Measurements from ENCODE around the gene PWWP2A.
"Not testable (repeated sequence)": the region's sequence is repeated elsewhere in the genome, so short reads cannot be mapped to it uniquely, and the experiment has no call there.

PWWP2A gene

GRCh38 chr5:160081495-160081894 is 37.8 kb downstream of the PWWP2A start:
- H3K4me3 ChIP-seq (ENCODE audit: low read depth, low read length), result no peak overlapping the region

DNA sequence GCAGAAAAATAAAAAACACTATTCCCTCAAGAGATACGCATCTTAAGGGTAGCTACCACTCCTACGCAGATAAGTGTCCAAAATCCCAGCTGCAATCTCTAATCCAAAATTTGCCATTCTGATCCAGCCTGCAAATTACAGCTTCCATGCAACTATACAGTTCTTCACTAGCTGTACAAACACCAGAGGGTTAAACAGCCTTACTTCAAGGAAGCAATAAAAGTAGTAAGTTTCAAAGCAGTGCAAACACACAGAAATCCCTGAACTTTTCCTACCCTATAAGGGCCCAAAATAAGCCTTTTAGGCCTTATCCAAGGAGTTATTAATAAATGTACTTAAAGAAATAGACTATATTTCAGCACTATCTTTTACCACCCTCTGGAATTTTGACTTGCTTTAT is 39.5 kb downstream of the PWWP2A start:
- H3K4me3 ChIP-seq (ENCODE audit: low read depth, low read length), result no peak overlapping the region

DNA sequence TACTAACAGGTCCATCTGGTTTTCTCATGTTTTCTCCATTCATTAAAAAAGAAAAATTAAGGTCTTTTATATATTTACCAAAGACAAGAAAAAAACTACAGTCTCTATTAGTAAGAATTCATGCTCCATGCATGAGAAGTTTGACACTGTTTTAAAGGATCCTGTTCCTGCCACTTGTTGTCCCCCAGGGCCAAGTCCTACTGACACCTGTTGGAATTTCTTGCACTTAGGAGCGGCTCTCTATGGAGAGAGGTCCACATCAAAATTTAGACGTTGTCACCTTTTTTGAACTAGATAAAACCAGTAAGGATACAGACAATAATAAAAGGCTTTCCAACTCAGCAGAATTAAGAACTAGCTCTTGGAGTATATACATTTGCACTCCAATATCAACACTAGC is 42.3 kb downstream of the PWWP2A start:
- no peak overlapping the region for H3K4me3 ChIP-seq (ENCODE audit: low read depth, low read length)

DNA sequence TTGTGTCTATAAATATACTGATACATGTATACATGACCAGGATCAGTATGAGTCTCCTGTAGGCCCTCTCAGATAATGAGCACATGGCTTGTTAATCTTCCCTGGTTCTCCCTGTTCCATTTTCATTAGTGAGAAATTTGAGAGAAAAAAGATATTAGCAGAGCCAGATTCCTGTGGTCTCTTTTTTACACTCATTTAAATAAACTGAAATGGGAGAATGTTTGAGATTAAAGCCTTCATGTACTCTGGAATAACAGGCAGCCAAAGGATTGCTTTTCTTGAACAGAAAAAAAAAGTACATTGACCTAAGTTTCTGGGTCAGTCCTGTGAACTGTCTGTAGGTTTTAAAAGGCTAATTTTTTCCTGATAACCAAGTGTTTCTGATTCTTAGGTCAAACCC is 44.2 kb downstream of the PWWP2A start:
- no peak overlapping the region for H3K4me3 ChIP-seq (ENCODE audit: low read depth, low read length)

DNA sequence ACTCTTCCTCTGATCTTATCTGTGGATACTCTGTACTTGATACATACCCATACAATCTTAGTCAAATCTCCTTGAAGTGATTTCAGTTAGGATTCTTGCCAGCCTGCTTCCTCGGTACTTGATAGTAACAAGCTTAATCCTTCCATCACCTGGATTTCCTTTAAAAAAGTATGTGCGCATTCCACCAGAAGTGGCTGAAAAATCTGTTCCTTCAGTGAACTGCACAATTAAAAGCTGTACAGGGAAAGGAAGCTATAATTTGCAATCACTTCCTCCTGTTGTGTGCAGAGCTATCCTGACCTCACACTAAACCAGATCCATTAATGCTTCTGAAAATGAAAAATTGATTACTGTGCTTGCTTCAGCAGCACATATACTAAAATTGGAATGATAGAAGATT is 47.3 kb downstream of the PWWP2A start:
- no peak overlapping the region for H3K4me3 ChIP-seq (ENCODE audit: low read depth, low read length)

DNA sequence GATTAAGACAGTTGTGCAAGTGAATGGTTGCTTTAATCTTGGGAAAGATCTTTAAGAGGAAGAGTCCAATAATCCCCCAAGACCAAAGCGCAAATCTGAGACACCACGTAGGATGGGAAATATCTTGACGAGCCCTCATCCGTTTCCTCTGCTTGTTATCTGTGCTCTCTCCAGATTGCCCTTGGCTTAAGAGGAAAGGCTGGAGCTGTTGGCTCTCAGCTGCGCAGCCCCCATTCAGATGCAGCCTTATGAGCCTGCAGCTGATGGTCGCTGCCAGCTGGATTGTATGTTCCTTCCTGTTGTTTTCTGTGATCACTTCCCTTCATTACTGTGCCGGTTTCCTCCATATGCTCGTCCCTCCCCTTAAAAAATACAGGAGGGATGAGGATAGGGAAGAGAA is 47.7 kb downstream of the PWWP2A start:
- H3K4me3 ChIP-seq (ENCODE audit: low read depth, low read length), result no peak overlapping the region

DNA sequence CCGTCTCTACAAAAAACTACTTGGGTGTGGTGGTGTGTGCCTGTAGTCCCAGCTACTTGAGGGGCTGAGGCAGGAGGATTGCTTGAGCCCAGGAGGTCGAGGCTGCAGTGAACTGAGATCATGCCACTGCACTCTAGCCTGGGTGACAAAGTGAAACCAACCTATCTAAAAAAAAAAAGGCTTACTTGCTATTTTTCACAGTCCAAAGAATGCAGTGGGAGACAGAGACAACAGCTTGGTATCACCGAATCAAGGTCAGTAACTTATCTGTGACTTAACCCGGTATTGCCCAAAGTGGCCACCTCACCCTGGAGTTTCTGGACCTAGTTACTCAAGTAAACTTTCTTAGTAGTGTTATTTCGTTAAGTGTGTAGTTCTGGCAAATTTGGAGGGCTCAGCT is 50.1 kb downstream of the PWWP2A start:
- H3K4me3 ChIP-seq (ENCODE audit: low read depth, low read length), result not testable (repeated sequence)

DNA sequence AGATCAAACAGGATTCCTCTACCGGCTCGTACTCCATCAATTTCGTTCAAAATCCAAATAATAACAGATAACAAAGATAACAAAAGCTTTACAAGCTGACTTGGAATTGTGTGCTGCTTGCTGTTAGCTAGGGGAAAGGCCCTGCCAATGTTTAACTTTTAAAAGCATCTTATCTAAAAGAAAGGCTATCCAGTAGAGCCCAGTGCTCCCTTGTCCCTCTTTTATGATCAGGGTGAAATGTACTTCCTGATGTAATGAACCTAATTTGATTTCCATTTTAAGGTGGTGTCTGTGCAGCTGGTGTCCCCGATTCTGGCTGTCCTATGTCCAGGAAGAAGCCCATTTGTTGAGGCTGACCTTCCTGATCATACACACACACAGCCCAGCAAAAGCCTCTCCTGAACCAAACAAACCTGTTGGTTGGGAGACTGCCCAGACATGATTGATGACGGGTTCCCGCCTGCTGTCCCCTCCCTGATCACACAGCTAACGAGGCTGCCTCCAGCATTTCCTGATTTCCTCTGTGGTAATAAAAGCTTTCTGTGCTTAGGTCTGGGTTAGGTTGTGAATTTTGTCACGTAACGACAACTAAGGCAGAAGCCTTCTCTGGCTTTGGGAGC is 54.1 kb downstream of the PWWP2A start:
- H3K4me3 ChIP-seq (ENCODE audit: low read depth, low read length), result no peak overlapping the region

DNA sequence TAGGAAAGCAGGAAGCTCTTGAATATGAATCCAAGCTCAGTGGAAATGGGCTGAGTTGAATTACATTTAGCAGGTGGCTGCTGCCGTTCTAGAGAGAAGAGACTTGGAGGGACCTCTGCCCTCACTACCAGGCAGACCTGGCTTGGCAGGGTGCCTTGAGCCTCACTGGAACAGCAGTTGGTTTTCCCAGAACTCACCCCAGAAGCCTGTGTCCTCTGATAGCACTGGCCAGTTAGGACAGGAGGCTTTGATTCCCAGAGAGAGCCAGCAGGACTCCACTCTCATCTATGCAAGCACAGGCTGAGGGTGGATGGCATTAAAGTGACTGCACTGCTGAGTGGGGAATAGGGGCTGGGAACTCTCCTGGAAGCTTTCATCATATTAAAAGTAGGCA is 54.8 kb downstream of the PWWP2A start:
- no peak overlapping the region for H3K4me3 ChIP-seq (ENCODE audit: low read depth, low read length)

- H3K4me3 ChIP-seq (ENCODE audit: low read depth, low read length), result no peak overlapping the region
Observed at GRCh38 chr5:160061770-160062169, 57.5 kb downstream of the PWWP2A start.

DNA sequence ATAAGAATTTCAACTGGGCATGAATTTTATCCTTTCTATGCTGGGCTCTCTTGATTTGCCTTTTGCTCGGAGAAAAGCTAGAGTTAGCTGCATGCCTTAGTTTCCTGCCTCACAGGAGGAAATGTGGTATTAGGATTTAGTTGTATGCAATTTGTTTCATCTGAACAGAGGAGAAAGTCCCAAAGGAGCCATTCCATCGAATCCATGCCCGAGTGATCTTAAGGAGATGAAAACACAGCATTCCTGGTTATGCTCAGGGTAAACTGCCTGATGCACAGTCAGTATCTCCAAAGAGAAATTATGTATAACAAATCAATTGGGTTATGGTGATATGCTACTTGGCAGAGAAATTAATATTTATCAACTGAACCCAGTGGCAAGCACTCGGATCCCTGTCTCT is 59.2 kb downstream of the PWWP2A start:
- H3K4me3 ChIP-seq (ENCODE audit: low read depth, low read length), result no peak overlapping the region

DNA sequence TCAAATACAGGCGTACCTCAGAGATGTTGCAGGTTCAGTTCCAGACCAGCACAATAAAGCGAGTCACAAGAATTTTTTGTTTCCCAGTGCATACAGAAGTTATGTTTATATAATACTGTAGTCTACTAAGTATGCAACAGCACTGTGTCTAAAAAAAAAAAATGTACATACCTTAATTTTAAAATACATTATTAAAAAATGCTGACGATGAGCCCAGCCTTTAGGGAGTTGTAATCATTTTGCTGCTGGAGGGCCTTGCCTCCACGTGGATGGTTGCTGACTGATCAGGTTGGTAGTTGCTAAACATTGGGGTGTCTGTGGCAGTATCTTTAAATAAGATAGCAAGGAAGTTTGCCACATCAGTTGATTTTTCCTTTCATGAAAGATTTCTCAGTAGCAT is 62.0 kb downstream of the PWWP2A start:
- H3K4me3 ChIP-seq (ENCODE audit: low read depth, low read length), result no peak overlapping the region

DNA sequence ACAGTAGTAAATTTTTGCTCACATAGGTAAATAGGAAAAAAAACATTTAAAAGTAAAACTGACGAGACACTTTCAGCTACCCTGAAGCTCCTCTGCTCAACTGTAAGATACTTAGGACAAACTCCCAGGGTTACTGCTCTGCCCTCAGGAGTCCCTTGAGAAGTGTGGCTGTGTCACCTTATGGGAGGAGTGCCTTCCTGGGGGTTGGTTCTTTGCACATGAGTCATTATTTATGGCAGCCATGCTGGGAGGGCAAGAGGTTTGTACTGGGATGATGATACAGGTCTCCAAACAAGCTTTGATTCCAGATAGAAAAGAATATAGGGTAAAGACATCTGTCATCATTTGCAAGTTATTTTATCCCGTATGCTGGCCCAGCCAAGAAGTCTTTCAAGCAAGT is 64.4 kb downstream of the PWWP2A start:
- no peak overlapping the region for H3K4me3 ChIP-seq (ENCODE audit: low read depth, low read length)

GRCh38 chr5:160054047-160054446 is 65.2 kb downstream of the PWWP2A start:
- H3K4me3 ChIP-seq (ENCODE audit: low read depth, low read length), result no peak overlapping the region

- H3K4me3 ChIP-seq (ENCODE audit: low read depth, low read length), result no peak overlapping the region
Observed at GRCh38 chr5:160049099-160049498, 70.2 kb downstream of the PWWP2A start.

DNA sequence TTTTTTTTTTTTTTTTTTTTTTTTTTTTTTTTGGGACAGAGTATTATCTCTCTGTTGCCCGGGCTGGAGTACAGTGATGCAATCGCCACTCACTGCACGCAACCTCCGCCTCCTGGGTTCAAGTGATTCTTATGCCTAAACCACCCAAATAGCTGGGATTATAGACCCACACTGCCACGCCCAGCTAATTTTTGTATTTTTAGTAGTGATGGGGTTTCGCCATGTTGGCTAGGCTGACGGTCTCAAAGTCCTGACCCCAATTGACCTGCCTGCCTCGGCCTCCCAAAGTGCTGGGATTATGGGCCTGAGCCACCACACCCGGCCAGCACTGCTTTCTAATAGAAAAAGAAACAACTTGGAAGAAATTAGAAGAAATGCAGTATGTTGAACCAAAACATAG is 71.1 kb downstream of the PWWP2A start:
- no peak overlapping the region for H3K4me3 ChIP-seq (ENCODE audit: low read depth, low read length)

GRCh38 chr5:160047423-160047822 is 71.8 kb downstream of the PWWP2A start:
- H3K4me3 ChIP-seq (ENCODE audit: low read depth, low read length), result no peak overlapping the region

DNA sequence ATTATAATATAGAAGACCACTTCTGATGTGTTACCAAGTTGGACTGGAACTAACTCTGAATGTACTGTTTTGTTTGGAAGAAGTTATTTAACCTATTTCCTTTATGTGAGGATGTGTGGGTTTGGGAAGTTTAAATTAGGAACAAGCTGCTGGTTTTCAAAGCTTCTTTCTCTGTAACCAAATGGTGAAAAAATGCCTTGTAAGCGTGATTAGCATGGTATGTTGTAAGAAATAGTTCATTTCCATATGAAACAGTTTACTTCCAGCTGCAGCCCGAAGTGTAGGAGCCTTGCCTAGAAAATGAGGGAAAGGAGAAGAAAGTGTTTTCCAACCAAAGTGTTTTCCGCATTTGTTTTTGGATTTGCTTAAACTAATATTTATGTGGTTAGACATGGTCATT is 74.3 kb downstream of the PWWP2A start:
- H3K4me3 ChIP-seq (ENCODE audit: low read depth, low read length), result no peak overlapping the region

DNA sequence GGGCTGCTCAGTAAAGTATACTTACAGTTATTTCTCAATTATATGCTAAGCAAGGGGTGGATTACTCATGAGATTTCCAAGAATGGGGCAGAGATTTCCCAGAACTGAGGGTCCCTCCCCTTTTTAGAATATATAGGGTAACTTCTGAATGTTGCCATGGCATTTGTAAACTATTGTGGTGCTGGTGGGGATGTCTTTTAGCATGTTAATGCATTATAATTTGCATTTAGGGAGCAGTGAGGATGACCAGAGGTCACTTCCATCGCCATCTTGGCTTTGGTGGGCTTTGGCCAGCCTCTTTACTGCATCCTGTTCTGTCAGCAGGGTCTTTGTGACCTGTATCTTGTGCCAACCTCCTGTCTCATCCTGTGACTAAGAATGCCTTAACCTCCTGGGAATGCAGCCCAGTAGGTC is 74.9 kb downstream of the PWWP2A start:
- H3K4me3 ChIP-seq (ENCODE audit: low read depth, low read length), result no peak overlapping the region

DNA sequence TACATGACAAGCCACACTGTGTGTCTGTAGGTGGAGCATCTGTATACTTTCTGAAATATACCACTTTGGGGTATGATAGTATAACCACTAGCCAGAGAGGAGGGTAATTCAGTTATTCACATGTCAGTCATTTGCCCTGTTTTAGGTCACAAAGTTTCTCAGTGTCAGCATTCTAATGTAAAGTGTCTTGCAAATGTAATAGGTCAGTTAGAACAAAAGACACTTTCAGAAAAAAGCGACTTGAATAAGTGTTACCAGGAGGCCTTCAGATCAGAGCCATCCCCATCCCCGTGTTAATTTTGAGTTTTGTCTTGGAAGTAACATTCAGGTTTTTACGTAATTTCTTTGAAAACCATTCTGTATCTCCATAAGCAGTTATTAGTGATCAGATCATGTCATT is 76.6 kb downstream of the PWWP2A start:
- no peak overlapping the region for H3K4me3 ChIP-seq (ENCODE audit: low read depth, low read length)

Measured in iPS-11a (cell line).